Articular chondrocyte of knee joint (primary cell): Measurements from ENCODE around the gene GIT1. TPM values are rescaled to one million over a fixed set of nuclear protein-coding genes. Genes with fewer than 3 reads are reported as not detected.

ENCODE experiments used
- total RNA-seq: library from RNA; depleted of rRNA; stranded (reverse); fragments of >200 nt; gene quantifications from 2 replicates; pipeline ENCODE4 v1.2.3, GENCODE V29; 2012

Gene GIT1, protein sequence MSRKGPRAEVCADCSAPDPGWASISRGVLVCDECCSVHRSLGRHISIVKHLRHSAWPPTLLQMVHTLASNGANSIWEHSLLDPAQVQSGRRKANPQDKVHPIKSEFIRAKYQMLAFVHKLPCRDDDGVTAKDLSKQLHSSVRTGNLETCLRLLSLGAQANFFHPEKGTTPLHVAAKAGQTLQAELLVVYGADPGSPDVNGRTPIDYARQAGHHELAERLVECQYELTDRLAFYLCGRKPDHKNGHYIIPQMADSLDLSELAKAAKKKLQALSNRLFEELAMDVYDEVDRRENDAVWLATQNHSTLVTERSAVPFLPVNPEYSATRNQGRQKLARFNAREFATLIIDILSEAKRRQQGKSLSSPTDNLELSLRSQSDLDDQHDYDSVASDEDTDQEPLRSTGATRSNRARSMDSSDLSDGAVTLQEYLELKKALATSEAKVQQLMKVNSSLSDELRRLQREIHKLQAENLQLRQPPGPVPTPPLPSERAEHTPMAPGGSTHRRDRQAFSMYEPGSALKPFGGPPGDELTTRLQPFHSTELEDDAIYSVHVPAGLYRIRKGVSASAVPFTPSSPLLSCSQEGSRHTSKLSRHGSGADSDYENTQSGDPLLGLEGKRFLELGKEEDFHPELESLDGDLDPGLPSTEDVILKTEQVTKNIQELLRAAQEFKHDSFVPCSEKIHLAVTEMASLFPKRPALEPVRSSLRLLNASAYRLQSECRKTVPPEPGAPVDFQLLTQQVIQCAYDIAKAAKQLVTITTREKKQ
- total RNA-seq: 22.9 and 24.0 TPM in 2 replicates

DNA sequence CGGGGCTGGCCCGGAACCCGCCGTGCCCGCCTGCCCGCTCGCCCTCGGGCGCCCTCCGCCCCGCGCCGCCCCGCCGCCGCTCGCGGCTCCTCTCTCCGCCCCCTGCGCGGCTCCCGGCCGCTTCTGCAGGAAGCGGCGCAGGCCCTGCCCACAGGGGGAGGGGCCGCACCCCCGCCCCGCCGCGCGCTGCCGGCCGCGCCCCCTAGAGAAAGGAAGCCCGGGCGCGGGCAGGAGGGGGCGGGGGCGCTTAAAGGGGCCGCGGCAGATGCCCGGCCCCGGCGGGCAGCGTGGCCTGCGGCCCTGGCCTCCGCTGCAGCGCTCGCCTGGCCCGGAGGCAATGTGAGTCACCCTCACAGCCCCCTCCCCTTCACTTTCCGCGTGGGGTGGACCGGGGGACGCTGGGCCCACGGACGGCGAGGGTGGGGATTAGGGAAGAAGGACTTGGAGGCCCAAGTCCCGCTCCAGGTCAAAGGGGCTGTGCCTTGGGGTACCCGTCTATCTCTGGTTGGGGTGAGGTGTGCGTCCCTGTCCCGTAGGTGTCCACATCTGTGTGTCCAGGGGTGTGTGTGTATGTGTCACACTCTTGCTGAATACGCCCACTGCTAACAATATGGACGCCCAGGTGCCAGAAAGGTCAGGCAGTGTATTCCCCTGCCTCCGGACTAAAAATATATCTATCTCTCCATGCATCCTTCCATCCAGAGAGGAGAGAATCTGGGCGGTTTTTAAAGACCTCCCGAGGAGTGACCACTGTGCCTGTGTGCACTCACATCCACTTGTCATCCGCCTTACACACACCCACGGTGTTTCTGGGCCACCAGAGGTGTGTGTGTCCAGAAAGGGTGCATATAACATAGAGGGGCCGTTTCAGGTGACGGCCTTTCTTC lies at the start of gene GIT1:
GIT1 (minus strand) TSS at position 125 of the 887 bp plus-strand sequence. CDS start 270 bp downstream, outside the sequence.

DNA sequence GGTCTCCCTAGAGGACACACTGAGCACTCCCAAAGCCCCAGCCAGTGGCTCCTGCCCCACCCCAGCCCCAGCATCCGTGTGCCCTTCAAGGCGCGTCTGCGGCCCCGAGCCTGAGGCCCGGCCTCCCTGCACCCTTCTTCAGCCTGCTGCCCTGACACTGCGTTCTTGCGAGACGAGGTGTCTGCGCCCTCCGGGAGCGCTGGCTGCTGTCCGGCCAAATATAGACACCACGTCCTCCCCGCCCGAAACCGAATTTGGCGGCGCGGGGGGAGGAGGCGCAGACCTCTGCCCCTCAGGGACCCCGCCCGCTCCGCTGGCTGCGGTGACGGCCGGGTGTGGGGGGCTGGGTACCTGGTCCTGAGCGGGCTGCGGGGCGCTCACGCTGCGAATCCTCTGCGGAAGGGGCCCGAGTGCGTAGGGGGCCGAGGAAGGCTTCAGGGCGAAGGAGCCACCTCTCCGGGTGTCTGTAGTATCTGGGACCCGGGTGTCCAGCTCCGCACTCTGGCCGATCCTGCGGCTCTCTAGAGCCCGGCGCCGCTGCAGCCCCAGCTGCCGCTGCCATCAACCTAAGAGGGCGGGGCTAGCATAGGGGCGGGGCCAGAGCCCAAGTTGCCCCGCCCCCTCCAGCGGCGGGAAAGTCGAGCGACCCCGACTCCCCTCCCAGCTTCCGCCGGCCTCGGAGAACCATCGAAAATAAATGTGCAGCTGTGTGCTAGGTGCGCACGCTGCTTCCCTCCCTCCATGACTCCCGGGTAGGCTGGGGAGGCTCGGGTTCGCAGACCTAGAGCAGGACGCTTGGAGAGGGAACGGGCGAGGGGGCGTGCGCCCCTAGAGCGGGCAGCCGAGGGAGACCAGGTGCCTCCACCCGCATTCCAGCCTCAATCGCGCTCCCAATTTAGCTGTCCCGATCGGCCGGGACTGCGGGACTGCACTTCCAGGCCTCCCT lies 33.2 kb upstream of the GIT1 start, which contains the start of gene CORO6:
CORO6 (minus strand) TSS at position 576 of the 946 bp plus-strand sequence. CDS start 1,491 bp downstream, outside the sequence.

DNA sequence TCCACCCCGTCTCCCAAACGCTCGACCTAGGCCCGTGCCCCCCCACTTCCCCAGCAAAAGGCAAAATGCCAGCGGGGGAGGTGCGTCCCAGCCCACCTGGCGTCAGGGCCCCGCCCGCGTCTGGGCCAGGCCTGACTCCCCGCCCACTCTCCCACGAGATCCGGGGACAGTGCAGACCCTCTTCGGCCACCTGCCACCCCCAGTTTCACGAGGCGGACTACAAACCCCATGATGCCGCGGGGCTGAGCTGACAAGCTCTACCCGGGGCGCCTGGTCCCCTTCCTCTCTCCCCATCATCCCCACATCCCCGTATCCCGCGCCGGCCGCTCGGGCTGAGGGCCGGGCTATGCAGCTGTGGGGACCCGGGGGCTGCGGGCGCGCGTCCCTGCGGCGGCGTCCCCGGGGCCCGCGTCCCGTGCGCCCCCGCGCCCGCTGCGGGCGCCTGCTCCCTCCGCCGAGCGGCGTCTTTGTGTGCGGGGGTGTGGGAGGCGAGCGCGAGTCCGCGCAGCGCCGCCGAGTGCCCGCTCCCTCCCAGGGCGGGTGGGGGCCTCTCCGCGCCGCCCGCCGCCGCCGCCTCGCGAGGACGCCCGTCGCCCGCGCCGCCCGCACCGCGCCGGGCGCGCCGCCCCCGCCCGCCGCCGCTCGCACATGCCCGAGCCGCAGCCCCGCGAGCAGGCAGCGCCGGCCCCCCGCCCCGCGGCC lies 3.6 kb upstream of the GIT1 start, which contains the start of gene ANKRD13B:
ANKRD13B (plus strand) TSS at position 283 of the 702 bp plus-strand sequence. CDS start 490 bp downstream, outside the sequence.

DNA sequence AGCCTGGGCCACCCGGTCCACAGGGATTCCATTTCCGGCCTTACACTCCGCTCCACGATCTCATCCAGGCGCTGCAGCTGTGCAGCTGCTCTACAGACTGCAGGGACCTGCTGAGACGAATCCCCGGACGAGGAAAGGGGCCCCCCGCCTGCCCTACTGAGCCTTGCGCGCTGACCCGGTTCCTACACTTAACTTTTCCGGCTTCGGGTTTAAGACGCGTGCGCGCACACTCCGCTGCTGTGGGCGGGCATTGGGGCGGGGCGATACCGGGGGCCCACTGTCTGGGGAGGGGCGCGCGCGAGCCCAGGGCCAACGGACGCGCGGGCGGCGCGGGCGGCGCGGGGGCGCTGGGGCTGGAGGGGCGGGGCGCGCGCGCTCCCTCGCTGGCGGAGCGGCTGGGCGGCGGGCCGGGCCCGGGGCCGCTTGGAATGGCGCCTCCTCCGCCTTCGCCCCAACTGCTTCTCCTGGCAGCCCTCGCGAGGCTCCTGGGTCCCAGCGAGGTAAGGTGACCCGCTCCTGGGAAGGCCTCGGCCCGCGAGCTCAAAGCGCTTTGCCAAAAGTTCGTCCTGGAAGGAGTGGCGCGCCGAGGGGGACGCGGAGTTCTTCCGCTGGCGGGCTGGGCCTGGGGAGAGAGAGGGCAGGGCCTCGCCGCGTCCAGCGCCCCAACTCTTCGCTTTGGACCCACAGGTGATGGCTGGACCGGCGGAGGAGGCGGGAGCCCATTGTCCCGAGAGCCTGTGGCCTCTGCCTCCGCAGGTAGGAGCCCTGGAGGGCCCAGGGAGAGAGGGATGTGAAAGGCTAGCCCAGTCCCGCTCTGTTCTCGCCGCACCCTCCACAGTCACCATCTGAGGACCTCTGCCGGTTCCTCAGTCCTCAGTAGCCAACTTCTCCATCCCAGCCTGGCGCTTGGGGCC lies 20.9 kb downstream of the GIT1 start, which contains the start of gene TP53I13:
TP53I13 (plus strand) TSS at position 371 of the 914 bp plus-strand sequence; CDS start at position 429, 58 bp downstream.

DNA sequence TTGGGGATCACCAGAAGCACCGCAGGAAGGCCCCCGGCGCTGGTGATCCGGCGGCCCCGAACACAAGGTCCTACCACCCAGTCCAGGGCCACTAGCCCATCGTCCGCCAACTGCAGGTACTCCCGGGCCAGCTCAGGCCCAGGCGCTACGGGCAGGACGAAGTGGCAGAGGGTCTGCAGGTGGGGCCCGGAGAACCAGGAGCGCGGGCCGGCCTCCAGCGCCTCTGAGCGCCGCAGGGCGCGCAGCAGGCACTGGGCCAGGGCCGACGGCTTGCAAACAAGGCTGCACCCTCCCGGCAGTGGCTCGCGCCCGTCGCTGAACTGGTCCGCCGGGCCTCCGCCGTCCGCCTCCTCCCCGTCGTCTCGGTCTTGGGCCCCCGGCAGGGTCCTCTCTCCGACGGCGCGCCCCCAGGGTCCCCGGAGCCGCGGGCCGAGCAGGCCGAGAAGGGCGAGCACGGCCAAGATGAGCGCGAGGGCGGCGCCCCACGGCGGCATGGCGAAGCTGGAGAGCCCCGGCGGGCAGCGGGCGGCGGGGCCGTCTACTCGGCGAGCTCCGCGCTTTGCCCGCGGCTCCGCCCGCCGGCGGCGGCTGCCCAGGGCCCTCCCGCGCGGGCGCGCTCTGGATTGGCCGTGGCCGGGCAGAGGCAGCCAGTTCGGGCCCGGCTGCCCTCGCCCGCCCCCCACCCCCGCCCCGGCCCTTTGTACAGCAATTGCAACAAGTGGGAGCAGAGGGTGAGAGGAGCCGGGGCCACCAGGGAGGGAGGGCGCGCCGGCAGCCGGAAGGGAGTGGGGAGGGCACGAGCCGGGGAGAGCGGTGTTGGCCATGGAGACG lies 22.8 kb downstream of the GIT1 start, which contains the start of gene ABHD15:
ABHD15 (minus strand) TSS at position 565 of the 831 bp plus-strand sequence; CDS start at position 494, 71 bp downstream.

Other genes starting within 250 kb of the GIT1 start
- gene TAOK1, start 199.3 kb downstream of the GIT1 start, total RNA-seq: 88.1 and 89.4 TPM in 2 replicates
- 8.5 and 9.0 TPM in 2 replicates for gene ABHD15, start 22.6 kb downstream of the GIT1 start, total RNA-seq
- gene TP53I13, start 20.9 kb downstream of the GIT1 start, total RNA-seq: 43.4 and 46.5 TPM in 2 replicates
- gene ANKRD13B, start 3.5 kb upstream of the GIT1 start, total RNA-seq: 7.1 and 7.7 TPM in 2 replicates
- gene CORO6, start 33.3 kb upstream of the GIT1 start, total RNA-seq: 4.5 and 4.7 TPM in 2 replicates